ENCODE results near the gene NCOA5. TPM values are rescaled to one million over a fixed set of nuclear protein-coding genes. Genes with fewer than 3 reads are reported as not detected.
"Not testable (repeated sequence)": the region's sequence is repeated elsewhere in the genome, so short reads cannot be mapped to it uniquely, and the experiment has no call there.

The NCOA5 gene
- polyA plus RNA-seq, 2 donors, result 8.6 to 10.7 TPM

- Histone ChIP-seq H3K4me1 (ENCODE audit: control insufficient read depth in 2 of 2, insufficient read depth in 2 of 2, low read length in 1 of 2) (no peaks in the 10 kb centered on the region), H3K4me3 (ENCODE audit: low read depth in 1 of 2, low read length in 2 of 2) (no peak overlapping the region), H3K27me3 (ENCODE audit: control insufficient read depth in 1 of 2, insufficient read depth in 2 of 2, low read length in 2 of 2) (no peaks in the 10 kb centered on the region), H3K27ac (ENCODE audit: low read depth in 2 of 2, low read length in 1 of 2) (no peak overlapping the region), H3K9me3 (ENCODE audit: control insufficient read depth in 2 of 2, insufficient read depth in 1 of 2, low read depth in 1 of 2, low read length in 1 of 2) (no peaks in the 10 kb centered on the region), H3K36me3 (ENCODE audit: control insufficient read depth in 2 of 2, insufficient read depth in 2 of 2, low read length in 1 of 2) (no peaks in the 10 kb centered on the region)
- WGBS, 2 donors, result 48 to 50% methylated on average over 5 of the region's 5 CpGs
These were observed 21.5 kb upstream of the NCOA5 start for GRCh38 chr20:46111028-46111835.

- H3K4me3 ChIP-seq (ENCODE audit: low read depth in 1 of 2, low read length in 2 of 2), result no peak overlapping the region
- H3K9me3 ChIP-seq (ENCODE audit: control insufficient read depth in 2 of 2, insufficient read depth in 1 of 2, low read depth in 1 of 2, low read length in 1 of 2), result peaks cover 0 to 3% of the 10 kb centered on the region in 2 donors
- no peaks in the 10 kb centered on the region for H3K4me1 ChIP-seq (ENCODE audit: control insufficient read depth in 2 of 2, insufficient read depth in 2 of 2, low read length in 1 of 2)
- no peaks in the 10 kb centered on the region for H3K36me3 ChIP-seq (ENCODE audit: control insufficient read depth in 2 of 2, insufficient read depth in 2 of 2, low read length in 1 of 2)
- H3K27ac ChIP-seq (ENCODE audit: low read depth in 2 of 2, low read length in 1 of 2), result no peak overlapping the region
- peaks cover 0 to 2% of the 10 kb centered on the region in 2 donors for H3K27me3 ChIP-seq (ENCODE audit: control insufficient read depth in 1 of 2, insufficient read depth in 2 of 2, low read length in 2 of 2)
- WGBS, 2 donors, result 86 to 88% methylated on average over 14 of the region's 14 CpGs
These were observed 19.2 kb upstream of the NCOA5 start for GRCh38 chr20:46108976-46109375.

GRCh38 chr20:46108435-46108841 lies 18.7 kb upstream of the NCOA5 start:
- Histone ChIP-seq H3K4me3 (ENCODE audit: low read depth in 1 of 2, low read length in 2 of 2) (no peak overlapping the region), H3K9me3 (ENCODE audit: control insufficient read depth in 2 of 2, insufficient read depth in 1 of 2, low read depth in 1 of 2, low read length in 1 of 2) (peaks cover 0 to 3% of the 10 kb centered on the region in 2 donors), H3K27me3 (ENCODE audit: control insufficient read depth in 1 of 2, insufficient read depth in 2 of 2, low read length in 2 of 2) (peaks cover 0 to 2% of the 10 kb centered on the region in 2 donors), H3K27ac (ENCODE audit: low read depth in 2 of 2, low read length in 1 of 2) (no peak overlapping the region), H3K4me1 (ENCODE audit: control insufficient read depth in 2 of 2, insufficient read depth in 2 of 2, low read length in 1 of 2) (no peaks in the 10 kb centered on the region), H3K36me3 (ENCODE audit: control insufficient read depth in 2 of 2, insufficient read depth in 2 of 2, low read length in 1 of 2) (no peaks in the 10 kb centered on the region)
- WGBS, 2 donors, result 73% methylated on average over 5 of the region's 5 CpGs

- Histone ChIP-seq H3K27me3 (ENCODE audit: control insufficient read depth in 1 of 2, insufficient read depth in 2 of 2, low read length in 2 of 2) (peaks cover 2 to 3% of the 10 kb centered on the region in 2 donors), H3K4me1 (ENCODE audit: control insufficient read depth in 2 of 2, insufficient read depth in 2 of 2, low read length in 1 of 2) (no peaks in the 10 kb centered on the region), H3K9me3 (ENCODE audit: control insufficient read depth in 2 of 2, insufficient read depth in 1 of 2, low read depth in 1 of 2, low read length in 1 of 2) (peaks cover 0 to 3% of the 10 kb centered on the region in 2 donors), H3K27ac (ENCODE audit: low read depth in 2 of 2, low read length in 1 of 2) (no peak overlapping the region), H3K4me3 (ENCODE audit: low read depth in 1 of 2, low read length in 2 of 2) (no peak overlapping the region), H3K36me3 (ENCODE audit: control insufficient read depth in 2 of 2, insufficient read depth in 2 of 2, low read length in 1 of 2) (no peaks in the 10 kb centered on the region)
- 63 to 68% methylated on average over 6 of the region's 6 CpGs for WGBS, 2 donors
These were observed 17.3 kb upstream of the NCOA5 start for GRCh38 chr20:46107061-46107460.

GRCh38 chr20:46104262-46104661 lies 14.5 kb upstream of the NCOA5 start:
- WGBS, 2 donors, result 76 to 78% methylated on average over 3 of the region's 3 CpGs

GRCh38 chr20:46102940-46103339 lies 13.2 kb upstream of the NCOA5 start:
- Histone ChIP-seq H3K4me3 (ENCODE audit: low read depth in 1 of 2, low read length in 2 of 2) (no peak overlapping the region), H3K9me3 (ENCODE audit: control insufficient read depth in 2 of 2, insufficient read depth in 1 of 2, low read depth in 1 of 2, low read length in 1 of 2) (peaks cover 0 to 3% of the 10 kb centered on the region in 2 donors), H3K36me3 (ENCODE audit: control insufficient read depth in 2 of 2, insufficient read depth in 2 of 2, low read length in 1 of 2) (no peaks in the 10 kb centered on the region), H3K27me3 (ENCODE audit: control insufficient read depth in 1 of 2, insufficient read depth in 2 of 2, low read length in 2 of 2) (peaks cover 2 to 3% of the 10 kb centered on the region in 2 donors), H3K27ac (ENCODE audit: low read depth in 2 of 2, low read length in 1 of 2) (no peak overlapping the region), H3K4me1 (ENCODE audit: control insufficient read depth in 2 of 2, insufficient read depth in 2 of 2, low read length in 1 of 2) (peaks cover 0 to 2% of the 10 kb centered on the region in 2 donors)
- WGBS, 2 donors, result 88 to 95% methylated on average over 3 of the region's 3 CpGs

More at GRCh38 chr20:46104262-46104661, 14.5 kb upstream of the NCOA5 start:
- Histone ChIP-seq H3K27ac (ENCODE audit: low read depth in 2 of 2, low read length in 1 of 2) (no peak overlapping the region), H3K36me3 (ENCODE audit: control insufficient read depth in 2 of 2, insufficient read depth in 2 of 2, low read length in 1 of 2) (no peaks in the 10 kb centered on the region), H3K27me3 (ENCODE audit: control insufficient read depth in 1 of 2, insufficient read depth in 2 of 2, low read length in 2 of 2) (peaks cover 2 to 3% of the 10 kb centered on the region in 2 donors), H3K9me3 (ENCODE audit: control insufficient read depth in 2 of 2, insufficient read depth in 1 of 2, low read depth in 1 of 2, low read length in 1 of 2) (peaks cover 0 to 3% of the 10 kb centered on the region in 2 donors), H3K4me3 (ENCODE audit: low read depth in 1 of 2, low read length in 2 of 2) (no peak overlapping the region), H3K4me1 (ENCODE audit: control insufficient read depth in 2 of 2, insufficient read depth in 2 of 2, low read length in 1 of 2) (peaks cover 0 to 2% of the 10 kb centered on the region in 2 donors)

- 75 to 76% methylated on average over 3 of the region's 3 CpGs for WGBS, 2 donors
- H3K27me3 ChIP-seq (ENCODE audit: control insufficient read depth in 1 of 2, insufficient read depth in 2 of 2, low read length in 2 of 2), result peaks cover 2 to 3% of the 10 kb centered on the region in 2 donors
- no peak overlapping the region for H3K27ac ChIP-seq (ENCODE audit: low read depth in 2 of 2, low read length in 1 of 2)
- peaks cover 0 to 3% of the 10 kb centered on the region in 2 donors for H3K9me3 ChIP-seq (ENCODE audit: control insufficient read depth in 2 of 2, insufficient read depth in 1 of 2, low read depth in 1 of 2, low read length in 1 of 2)
- H3K36me3 ChIP-seq (ENCODE audit: control insufficient read depth in 2 of 2, insufficient read depth in 2 of 2, low read length in 1 of 2), result no peaks in the 10 kb centered on the region
- no peak overlapping the region for H3K4me3 ChIP-seq (ENCODE audit: low read depth in 1 of 2, low read length in 2 of 2)
- H3K4me1 ChIP-seq (ENCODE audit: control insufficient read depth in 2 of 2, insufficient read depth in 2 of 2, low read length in 1 of 2), result peaks cover 0 to 2% of the 10 kb centered on the region in 2 donors
These were observed 12.2 kb upstream of the NCOA5 start for GRCh38 chr20:46101957-46102356.

GRCh38 chr20:46100988-46101387 lies 11.2 kb upstream of the NCOA5 start:
- no peak overlapping the region for H3K27ac ChIP-seq (ENCODE audit: low read depth in 2 of 2, low read length in 1 of 2)
- WGBS, 2 donors, result 74 to 81% methylated on average over 5 of the region's 5 CpGs

GRCh38 chr20:46100444-46100843 lies 10.7 kb upstream of the NCOA5 start:
- 86 to 87% methylated on average over 7 of the region's 7 CpGs for WGBS, 2 donors
- not testable (repeated sequence) for H3K4me3 ChIP-seq (ENCODE audit: low read depth in 1 of 2, low read length in 2 of 2); H3K9me3 ChIP-seq (ENCODE audit: control insufficient read depth in 2 of 2, insufficient read depth in 1 of 2, low read depth in 1 of 2, low read length in 1 of 2); H3K4me1 ChIP-seq (ENCODE audit: control insufficient read depth in 2 of 2, insufficient read depth in 2 of 2, low read length in 1 of 2); H3K27ac ChIP-seq (ENCODE audit: low read depth in 2 of 2, low read length in 1 of 2); H3K36me3 ChIP-seq (ENCODE audit: control insufficient read depth in 2 of 2, insufficient read depth in 2 of 2, low read length in 1 of 2); H3K27me3 ChIP-seq (ENCODE audit: control insufficient read depth in 1 of 2, insufficient read depth in 2 of 2, low read length in 2 of 2)

More at GRCh38 chr20:46100988-46101387, 11.2 kb upstream of the NCOA5 start:
- no peak overlapping the region for H3K4me3 ChIP-seq (ENCODE audit: low read depth in 1 of 2, low read length in 2 of 2)
- H3K36me3 ChIP-seq (ENCODE audit: control insufficient read depth in 2 of 2, insufficient read depth in 2 of 2, low read length in 1 of 2), result no peaks in the 10 kb centered on the region
- peaks cover 0 to 2% of the 10 kb centered on the region in 2 donors for H3K4me1 ChIP-seq (ENCODE audit: control insufficient read depth in 2 of 2, insufficient read depth in 2 of 2, low read length in 1 of 2)
- H3K9me3 ChIP-seq (ENCODE audit: control insufficient read depth in 2 of 2, insufficient read depth in 1 of 2, low read depth in 1 of 2, low read length in 1 of 2), result peaks cover 0 to 3% of the 10 kb centered on the region in 2 donors
- H3K27me3 ChIP-seq (ENCODE audit: control insufficient read depth in 1 of 2, insufficient read depth in 2 of 2, low read length in 2 of 2), result peaks cover 2 to 3% of the 10 kb centered on the region in 2 donors
